ENCODE data around the gene MMS19.

GRCh38 chr10:97539523-97540200, 41.4 kb upstream of the MMS19 start:
- TF ChIP-seq, protein P1, sequence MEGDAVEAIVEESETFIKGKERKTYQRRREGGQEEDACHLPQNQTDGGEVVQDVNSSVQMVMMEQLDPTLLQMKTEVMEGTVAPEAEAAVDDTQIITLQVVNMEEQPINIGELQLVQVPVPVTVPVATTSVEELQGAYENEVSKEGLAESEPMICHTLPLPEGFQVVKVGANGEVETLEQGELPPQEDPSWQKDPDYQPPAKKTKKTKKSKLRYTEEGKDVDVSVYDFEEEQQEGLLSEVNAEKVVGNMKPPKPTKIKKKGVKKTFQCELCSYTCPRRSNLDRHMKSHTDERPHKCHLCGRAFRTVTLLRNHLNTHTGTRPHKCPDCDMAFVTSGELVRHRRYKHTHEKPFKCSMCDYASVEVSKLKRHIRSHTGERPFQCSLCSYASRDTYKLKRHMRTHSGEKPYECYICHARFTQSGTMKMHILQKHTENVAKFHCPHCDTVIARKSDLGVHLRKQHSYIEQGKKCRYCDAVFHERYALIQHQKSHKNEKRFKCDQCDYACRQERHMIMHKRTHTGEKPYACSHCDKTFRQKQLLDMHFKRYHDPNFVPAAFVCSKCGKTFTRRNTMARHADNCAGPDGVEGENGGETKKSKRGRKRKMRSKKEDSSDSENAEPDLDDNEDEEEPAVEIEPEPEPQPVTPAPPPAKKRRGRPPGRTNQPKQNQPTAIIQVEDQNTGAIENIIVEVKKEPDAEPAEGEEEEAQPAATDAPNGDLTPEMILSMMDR (IDR thresholded peaks at IDR 0.05) = no peak
- no peak for TF ChIP-seq POLR2A (IDR thresholded peaks at IDR 0.05)

Measured in thyroid gland (tissue), 4 donors.